Endothelial cell of umbilical vein (primary cell): Measurements from ENCODE around the gene ZNF831. TPM values are rescaled to one million over a fixed set of nuclear protein-coding genes. Genes with fewer than 3 reads are reported as not detected.

Source experiments
- BruUV-seq: library from RNA; stranded (reverse); fragments of 400-500 nt; replicated peaks from 2 replicates; lab custom pipeline; 2021; lab: Mats Ljungman, UMichigan
- CTCF ChIA-PET: fragments of 300-600, 350-600 bp; sonication (Branson Sonifier 250); formaldehyde crosslinking; loops from one replicate; lab custom pipeline; 2021; ENCODE audit warnings: antibody characterized with exemption, inconsistent platforms; lab: Charles Lee
- POLR2A ChIA-PET: fragments of 300-600, 350-600 bp; sonication (Branson Sonifier 250); formaldehyde crosslinking; loops from one replicate; lab custom pipeline; 2021; ENCODE audit warnings: antibody characterized with exemption, inconsistent platforms; lab: Charles Lee
- DNase-seq: peaks from one replicate; pipeline ENCODE4 v3.0.0-alpha.2; 2011; ENCODE audit warnings: low read depth, low spot score
- FAIRE-seq: peaks from 2 replicates; lab custom pipeline; 2011; peaks lifted over from hg19 to GRCh38; lab: Jason Lieb, UNC
- H2AFZ ChIP-seq: 2 replicates; pipeline ENCODE4 v1.6.0; 2012; ENCODE audit warnings: low read depth, low read length, control low read depth, inconsistent platforms
- H3K27ac ChIP-seq: 2 replicates; pipeline ENCODE4 v1.5.1; 2011; ENCODE audit warnings: low read depth, mild to moderate bottlenecking, control low read depth, low read length, moderate library complexity; ENCODE audit not compliant: insufficient read depth
- H3K27me3 ChIP-seq, 2 experiments: 2 replicates each; pipeline versions ENCODE4 v1.6.0 to v1.6.1; 2011; ENCODE audit warnings: low read length in 2 of 2, mixed read lengths in 1 of 2; ENCODE audit not compliant: control insufficient read depth in 2 of 2, insufficient read depth in 2 of 2
- H3K36me3 ChIP-seq, 2 experiments: 2 replicates in 1 of 2; 3 replicates in 1 of 2; pipeline ENCODE4 v1.5.1; 2011; ENCODE audit warnings: low read length in 2 of 2, mild to moderate bottlenecking in 1 of 2, moderate library complexity in 1 of 2; ENCODE audit not compliant: control insufficient read depth in 2 of 2, insufficient read depth in 2 of 2; ENCODE audit errors: extremely low read depth in 1 of 2
- H3K4me1 ChIP-seq: 3 replicates; pipeline ENCODE4 v1.5.1; 2011; ENCODE audit warnings: mild to moderate bottlenecking, low read length; ENCODE audit not compliant: control insufficient read depth, insufficient read depth; ENCODE audit errors: extremely low read depth
- H3K4me2 ChIP-seq: 2 replicates; pipeline ENCODE4 v1.6.1; 2011; ENCODE audit warnings: low read length, control low read depth, mixed read lengths; ENCODE audit not compliant: insufficient read depth
- H3K4me3 ChIP-seq, 3 experiments: fragments of 200-600 bp in 1 of 3; sonication (generic), shearing (Covaris generic) in 1 of 3; replicated peaks in 1 of 3; 2 replicates each; pipeline ENCODE4 v1.5.1; 2011 to 2016; ENCODE audit warnings: control low read depth in 3 of 3, low read length in 3 of 3, mild to moderate bottlenecking in 2 of 3, inconsistent platforms in 1 of 3, low read depth in 1 of 3, moderate library complexity in 1 of 3; ENCODE audit not compliant: insufficient read depth in 1 of 3
- H3K79me2 ChIP-seq: 2 replicates; pipeline ENCODE4 v1.6.0; 2012; ENCODE audit warnings: low read length, inconsistent platforms; ENCODE audit not compliant: control insufficient read depth, insufficient read depth
- H3K9ac ChIP-seq: replicated peaks from 2 replicates; pipeline ENCODE3; 2011; ENCODE audit warnings: low read length, control low read depth; ENCODE audit not compliant: insufficient read depth; ENCODE audit errors: extremely low read depth
- H3K9me1 ChIP-seq: replicated peaks from 3 replicates; pipeline ENCODE4 v1.6.0; 2011; ENCODE audit warnings: mild to moderate bottlenecking, low read length; ENCODE audit not compliant: control insufficient read depth, insufficient read depth; ENCODE audit errors: extremely low read depth
- H3K9me3 ChIP-seq: replicated peaks from 2 replicates; pipeline ENCODE4 v1.5.1; 2012; ENCODE audit warnings: low read length, inconsistent platforms; ENCODE audit not compliant: control insufficient read depth, insufficient read depth
- H4K20me1 ChIP-seq: replicated peaks from 2 replicates; pipeline ENCODE3; 2011; ENCODE audit warnings: mild to moderate bottlenecking, low read length; ENCODE audit not compliant: control insufficient read depth, insufficient read depth; ENCODE audit errors: extremely low read depth
- EZH2 ChIP-seq: IDR thresholded peaks from 2 replicates; pipeline ENCODE4 v1.6.1; 2012; ENCODE audit warnings: borderline replicate concordance, low read depth, mild to moderate bottlenecking, moderate library complexity, low read length, inconsistent platforms; ENCODE audit not compliant: severe bottlenecking
- FOS ChIP-seq: IDR thresholded peaks from 2 replicates; pipeline ENCODE4 v1.6.1; 2011; ENCODE audit warnings: mild to moderate bottlenecking, low read length, moderate library complexity, borderline replicate concordance; ENCODE audit not compliant: insufficient read depth
- GATA2 ChIP-seq: IDR thresholded peaks from 2 replicates; pipeline ENCODE4 v1.7.0; 2011; ENCODE audit warnings: low read depth, mild to moderate bottlenecking, moderate library complexity, mixed read lengths, low read length; ENCODE audit not compliant: insufficient read length, insufficient read depth
- MYC ChIP-seq: IDR thresholded peaks from one replicate; pipeline ENCODE4 v1.6.1; 2011; ENCODE audit warnings: mild to moderate bottlenecking, low read depth, low read length
- POLR2AphosphoS5 ChIP-seq: IDR thresholded peaks from 2 replicates; pipeline ENCODE4 v1.6.1; 2012; ENCODE audit warnings: low read depth, mild to moderate bottlenecking, control low read depth, low read length, moderate library complexity; ENCODE audit not compliant: insufficient read depth
- dilution Hi-C: fragments of 300-500 bp; cut with MboI; formaldehyde crosslinking; loops from one replicate; pipeline ENCODE4 v1.15.0; 2019; ENCODE audit warnings: low sequenced_read_pairs; ENCODE audit not compliant: extremely low pct_ligation_motif_present
- intact Hi-C: fragments of 100-400 bp; cut with micrococcal nuclease; formaldehyde crosslinking; loops from one replicate; pipeline ENCODE4 v1.10.0; 2022
- polyA plus RNA-seq, 4 experiments: library from polyadenylated mRNA; depleted of rRNA in 3 of 4; stranded (reverse) in 3 of 4; unstranded in 1 of 4; fragments of >200 nt; gene quantifications; 2 replicates each; pipeline versions ENCODE4 v1.2.1 to v1.2.3, GENCODE V29; 2011 to 2012; ENCODE audit warnings: missing spikeins in 1 of 4
- total RNA-seq: library from RNA; stranded (reverse); gene quantifications from 2 replicates; pipeline ENCODE4 v1.2.3, GENCODE V29; 2021
- TF ChIP-seq, protein P1 (sequence below): IDR thresholded peaks from 2 replicates; pipeline ENCODE4 v1.6.1; 2011; ENCODE audit not compliant: insufficient read depth, insufficient read length

ZNF831 gene
- total and polyA plus RNA-seq, 2 donors (not counting 3 experiments of a cell fraction or from before 2014, with no cell fraction given), result not detected

DNA sequence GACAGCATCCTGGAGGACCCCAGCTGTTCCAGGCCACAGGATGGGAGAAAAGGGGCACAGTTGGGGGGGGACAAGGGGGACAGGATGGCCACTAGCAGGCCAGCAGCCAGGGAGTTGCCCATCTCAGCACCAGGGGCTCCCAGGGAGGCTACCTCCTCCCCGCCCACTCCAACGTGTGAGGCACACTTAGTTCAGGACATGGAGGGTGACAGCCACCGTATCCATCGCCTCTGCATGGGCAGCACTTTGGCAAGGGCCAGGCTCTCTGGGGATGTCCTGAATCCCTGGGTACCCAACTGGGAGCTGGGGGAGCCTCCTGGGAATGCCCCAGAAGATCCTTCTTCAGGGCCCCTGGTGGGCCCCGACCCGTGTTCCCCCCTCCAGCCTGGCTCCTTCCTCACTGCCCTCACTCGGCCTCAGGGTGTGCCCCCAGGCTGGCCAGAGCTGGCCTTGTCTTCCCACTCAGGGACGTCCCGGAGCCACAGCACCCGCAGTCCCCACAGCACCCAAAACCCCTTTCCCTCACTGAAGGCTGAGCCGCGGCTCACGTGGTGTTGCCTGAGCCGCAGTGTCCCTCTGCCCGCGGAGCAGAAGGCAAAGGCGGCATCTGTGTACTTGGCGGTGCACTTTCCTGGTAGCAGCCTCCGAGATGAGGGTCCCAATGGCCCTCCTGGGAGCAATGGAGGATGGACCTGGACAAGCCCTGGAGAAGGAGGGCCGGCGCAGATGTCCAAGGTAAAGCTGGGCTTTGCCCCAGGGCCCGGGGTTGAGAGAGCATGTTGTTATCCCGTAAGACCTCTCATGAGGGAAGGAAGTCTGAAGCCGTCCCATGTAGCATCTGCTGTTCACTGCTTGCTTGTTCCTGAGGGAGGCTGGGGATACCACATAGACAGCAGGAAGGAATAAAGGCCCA lies 30.7 kb downstream of the ZNF831 start:
- POLR2A ChIA-PET, result no interaction called here
- Histone ChIP-seq H3K4me1 (no peaks in the 10 kb centered on the region), H3K4me3 (no peak overlapping the region), H3K79me2 (no peaks in the 10 kb centered on the region), H2AFZ (no peak overlapping the region), H3K9me1 (no peaks in the 10 kb centered on the region), H3K27me3 (no peaks in the 10 kb centered on the region), H3K9ac (no peak overlapping the region), H3K4me2 (no peak overlapping the region), H4K20me1 (no peaks in the 10 kb centered on the region), H3K9me3 (no peaks in the 10 kb centered on the region), H3K27ac (no peak overlapping the region), H3K36me3 (no peaks in the 10 kb centered on the region)
- no TSS peak for BruUV-seq
- CTCF ChIA-PET, result no interaction called here
- FAIRE-seq, result no peak
- no peak for DNase-seq
- no peak for TF ChIP-seq POLR2AphosphoS5
- no peak for TF ChIP-seq FOS
- TF ChIP-seq MYC, result no peak
- no peak for TF ChIP-seq EZH2
- TF ChIP-seq, protein P1, sequence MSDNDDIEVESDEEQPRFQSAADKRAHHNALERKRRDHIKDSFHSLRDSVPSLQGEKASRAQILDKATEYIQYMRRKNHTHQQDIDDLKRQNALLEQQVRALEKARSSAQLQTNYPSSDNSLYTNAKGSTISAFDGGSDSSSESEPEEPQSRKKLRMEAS, result no peak
- no peak for TF ChIP-seq GATA2
- dilution Hi-C loops, result no loop called here
- intact Hi-C loops, result no loop called here
